OCI-LY7 (cell line): ENCODE measurements around the gene CLCF1. TPM values are rescaled to one million over a fixed set of nuclear protein-coding genes. Genes with fewer than 3 reads are reported as not detected.
"Not testable (repeated sequence)": the region's sequence is repeated elsewhere in the genome, so short reads cannot be mapped to it uniquely, and the experiment has no call there.

Source experiments
- BruUV-seq: library from RNA; stranded (reverse); fragments of 400-500 nt; replicated peaks from 2 replicates; lab custom pipeline; 2021; lab: Mats Ljungman, UMichigan
- CTCF ChIA-PET: fragments of 300-600 bp; sonication (Branson Sonifier 250); formaldehyde crosslinking; loops from one replicate; lab custom pipeline; 2022; ENCODE audit warnings: antibody characterized with exemption; ENCODE audit not compliant: unreplicated experiment; lab: Charles Lee
- POLR2A ChIA-PET: fragments of 300-600 bp; sonication (Branson Sonifier 250); formaldehyde crosslinking; loops from one replicate; lab custom pipeline; 2022; ENCODE audit warnings: antibody characterized with exemption; lab: Charles Lee
- DNase-seq: peaks from one replicate; pipeline ENCODE4 v3.0.0-alpha.2; 2015; ENCODE audit warnings: low spot score
- H2AFZ ChIP-seq: fragments of 200-600 bp; sonication (generic), shearing (Covaris generic); 2 replicates; pipeline ENCODE4 v1.6.1; 2014; ENCODE audit warnings: mild to moderate bottlenecking, antibody characterized with exemption, low read length, moderate library complexity
- H3K27ac ChIP-seq: fragments of 200-600 bp; sonication (generic); 2 replicates; pipeline ENCODE4 v1.5.1; 2014; ENCODE audit warnings: mixed run types, low read depth, mild to moderate bottlenecking, moderate library complexity, low read length, inconsistent platforms; ENCODE audit not compliant: poor library complexity, severe bottlenecking
- H3K36me3 ChIP-seq: fragments of 200-600 bp; sonication (generic); 2 replicates; pipeline ENCODE4 v1.6.1; 2014; ENCODE audit warnings: mild to moderate bottlenecking, antibody characterized with exemption, low read length, moderate library complexity, mixed read lengths; ENCODE audit not compliant: insufficient read depth
- H3K4me1 ChIP-seq: fragments of 200-600 bp; sonication (generic); 2 replicates; pipeline ENCODE4 v1.5.1; 2014; ENCODE audit warnings: mild to moderate bottlenecking, low read length; ENCODE audit not compliant: insufficient read depth, poor library complexity, severe bottlenecking
- H3K4me2 ChIP-seq: fragments of 200-600 bp; sonication (generic); 2 replicates; pipeline ENCODE4 v1.6.1; 2014; ENCODE audit warnings: mild to moderate bottlenecking, low read length
- H3K4me3 ChIP-seq: fragments of 200-600 bp; sonication (generic); 2 replicates; pipeline ENCODE4 v1.5.1; 2014; ENCODE audit warnings: mild to moderate bottlenecking, low read depth, low read length; ENCODE audit not compliant: poor library complexity, severe bottlenecking
- H3K79me2 ChIP-seq: fragments of 200-600 bp; sonication (generic); 2 replicates; pipeline ENCODE4 v1.6.1; 2016; ENCODE audit warnings: low read depth, mild to moderate bottlenecking, low read length, moderate library complexity, mixed read lengths; ENCODE audit not compliant: insufficient read depth
- H3K9me2 ChIP-seq: fragments of 200-600 bp; sonication (generic); 2 replicates; pipeline ENCODE4 v1.6.1; 2016; ENCODE audit warnings: mild to moderate bottlenecking, low read length, mixed read lengths; ENCODE audit not compliant: insufficient read depth
- H3K9me3 ChIP-seq: fragments of 200-600 bp; sonication (generic); 2 replicates; pipeline ENCODE4 v1.6.1; 2014; ENCODE audit warnings: mild to moderate bottlenecking, mixed run types, low read length, mixed read lengths
- H4K20me1 ChIP-seq: fragments of 200-600 bp; sonication (generic); 2 replicates; pipeline ENCODE4 v1.6.1; 2014; ENCODE audit warnings: mild to moderate bottlenecking, antibody characterized with exemption, low read length, moderate library complexity, mixed read lengths; ENCODE audit not compliant: insufficient read depth
- EZH2phosphoT487 ChIP-seq: fragments of 200-600 bp; sonication (generic); IDR thresholded peaks from 2 replicates; pipeline ENCODE4 v1.6.1; 2018; ENCODE audit warnings: low read depth, borderline replicate concordance, mild to moderate bottlenecking, mixed run types, antibody characterized with exemption, low read length, moderate library complexity, mixed read lengths
- intact Hi-C: fragments of 100-400 bp; cut with micrococcal nuclease; formaldehyde crosslinking; loops from one replicate; pipeline ENCODE4 v1.10.0; 2022; ENCODE audit not compliant: unreplicated experiment
- total RNA-seq, 2 experiments: library from RNA; depleted of rRNA in 1 of 2; stranded (reverse); fragments of >200 nt in 1 of 2; shearing (Covaris generic) in 1 of 2; gene quantifications; 2 replicates each; pipeline ENCODE4 v1.2.3, GENCODE V29; 2014 to 2022

Gene CLCF1
- total RNA-seq, 2 experiments from 2014 or later, result 0.34 to 0.35 TPM

GRCh38 chr11:67404515-67405195, 31.3 kb upstream of the CLCF1 start:
- Histone ChIP-seq H3K4me2 (peak overlapping the region; percentile 73), H3K9me2 (no peaks in the 10 kb centered on the region), H3K4me1 (peaks cover 75% of the 10 kb centered on the region), H3K27ac (peak overlapping the region; percentile 97), H3K9me3 (no peaks in the 10 kb centered on the region), H4K20me1 (0 out of 2 replicates have a peak, but pooled peaks cover 7% of the 10 kb centered on the region), H2AFZ (no peak overlapping the region), H3K4me3 (peak overlapping the region; percentile 79), H3K79me2 (peaks cover 50% of the 10 kb centered on the region), H3K36me3 (peaks cover 46% of the 10 kb centered on the region)
- no TSS peak for BruUV-seq
- no peak for DNase-seq
- POLR2A ChIA-PET, result interaction anchor here (0.6 to 5.1 kb wide), 8 partner anchors 10 to 80 kb away, joined by 3 to 38 read pairs (median 4); partner anchors contain the start of genes POLD4 and PTPRCAP
- CTCF ChIA-PET, result interaction anchor here (0.5 to 1.2 kb wide), 2 partner anchors 34 to 55 kb away, joined by 3 read pairs; no protein-coding TSS in a partner anchor
- intact Hi-C loops, result loop anchor here (5.0 to 10.0 kb wide), 2 partner anchors 183 to 240 kb away; no protein-coding TSS in a partner anchor
- TF ChIP-seq EZH2phosphoT487, result no peak

DNA sequence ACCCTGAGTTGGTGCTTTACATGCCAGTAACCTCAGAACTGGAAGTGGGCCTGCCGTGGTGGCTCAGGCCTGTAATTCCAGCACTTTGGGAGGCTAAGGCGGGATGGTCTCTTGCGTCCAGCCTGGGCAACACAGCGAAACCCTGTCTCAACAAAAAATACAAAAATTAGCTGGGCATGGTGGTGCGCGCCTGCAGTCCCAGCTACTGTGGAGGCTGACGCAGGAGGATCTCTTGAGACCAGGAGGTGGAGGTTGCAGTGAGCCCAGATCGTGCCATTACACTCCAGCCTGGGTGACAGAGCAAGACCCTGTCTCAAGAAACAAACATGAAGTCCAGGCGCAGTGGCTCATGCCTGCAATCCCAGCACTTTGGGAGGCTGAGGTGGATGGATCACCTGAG, 29.7 kb upstream of the CLCF1 start:
- BruUV-seq, CTCF ChIA-PET: not testable (repeated sequence)

GRCh38 chr11:67402192-67402839, 28.9 kb upstream of the CLCF1 start:
- not testable (repeated sequence) for H3K9me3 ChIP-seq, H4K20me1 ChIP-seq, DNase-seq, H2AFZ ChIP-seq, H3K9me2 ChIP-seq
- Histone ChIP-seq H3K4me1 (peaks cover 59% of the 10 kb centered on the region), H3K4me2 (peak overlapping the region; percentile 73), H3K27ac (peak overlapping the region; percentile 97), H3K36me3 (peaks cover 54% of the 10 kb centered on the region), H3K79me2 (peaks cover 42% of the 10 kb centered on the region), H3K4me3 (peak overlapping the region; percentile 59)
- POLR2A ChIA-PET, result interaction anchor here (0.5 to 5.1 kb wide), 18 partner anchors 8 to 654 kb away, joined by 3 to 38 read pairs (median 4); partner anchors contain the start of genes PTPRCAP, RAD9A, RPS6KB2 and TMEM134
- BruUV-seq, result TSS peak; percentile 87
- intact Hi-C loops, result loop anchor here (5.0 to 10.0 kb wide), 2 partner anchors 185 to 242 kb away; no protein-coding TSS in a partner anchor
- CTCF ChIA-PET, result interaction anchor here (0.6 to 1.1 kb wide), 4 partner anchors 35 to 1090 kb away, joined by 3 read pairs; partner anchors contain the start of gene PTPRCAP

More for the DNA sequence above, 29.7 kb upstream of the CLCF1 start:
- Histone ChIP-seq H3K36me3 (peaks cover 53% of the 10 kb centered on the region), H3K79me2 (peaks cover 49% of the 10 kb centered on the region), H3K4me2 (peak overlapping the region; percentile 73), H3K4me3 (peak overlapping the region; percentile 79), H3K4me1 (peaks cover 66% of the 10 kb centered on the region), H3K27ac (peak overlapping the region; percentile 97)
- H3K9me2 ChIP-seq, H2AFZ ChIP-seq, DNase-seq, H3K9me3 ChIP-seq, H4K20me1 ChIP-seq: not testable (repeated sequence)
- intact Hi-C loops, result loop anchor here (1.0 to 10.0 kb wide), 4 partner anchors 18 to 242 kb away; no protein-coding TSS in a partner anchor
- POLR2A ChIA-PET, result interaction anchor here (0.5 to 5.1 kb wide), 11 partner anchors 8 to 197 kb away, joined by 3 to 38 read pairs (median 4); partner anchors contain the start of genes PTPRCAP, RAD9A and RPS6KB2
